Hematopoietic multipotent progenitor cell treated with erythropoietin and hydrocortisone succinate and interleukin-3 and kit ligand, for 17 days (in vitro differentiated cells): ENCODE data around the gene TERT.
"Not testable (repeated sequence)": the region's sequence is repeated elsewhere in the genome, so short reads cannot be mapped to it uniquely, and the experiment has no call there.

Experiments
- DNase-seq: peaks from one replicate; pipeline ENCODE4 v3.0.0-alpha.2; 2015; ENCODE audit warnings: low spot score

TERT gene

GRCh38 chr5:1294206-1294834 is 548 bp downstream of the TERT start:
- no peak for DNase-seq

- no peak for DNase-seq
Measured at GRCh38 chr5:1293416-1294205, 1.3 kb downstream of the TERT start.

- no peak for DNase-seq
Measured at GRCh38 chr5:1292846-1293415, 1.9 kb downstream of the TERT start.

GRCh38 chr5:1292139-1292538 is 2.7 kb downstream of the TERT start:
- DNase-seq: no peak

DNA sequence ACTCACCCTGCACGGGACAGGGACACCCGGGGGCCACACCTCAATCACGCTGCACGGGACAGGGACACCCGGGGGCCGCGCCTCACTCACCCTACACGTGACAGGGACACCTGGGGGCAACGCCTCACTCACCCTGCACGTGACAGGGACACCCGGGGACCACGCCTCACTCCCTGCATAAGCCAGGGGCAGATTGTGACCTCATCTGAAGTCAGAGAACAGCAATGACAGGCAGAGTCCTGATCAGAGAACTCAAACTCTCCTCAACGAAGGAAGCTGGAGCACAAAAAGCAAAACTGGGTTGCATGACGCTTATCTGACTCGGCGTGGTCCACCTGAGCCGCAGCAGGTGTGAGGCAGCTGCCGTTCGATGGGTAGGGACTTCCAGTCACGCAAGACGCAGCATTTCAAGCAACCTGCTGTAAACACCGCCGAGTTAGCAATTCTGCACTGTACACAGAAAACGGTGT is 3.2 kb downstream of the TERT start:
- DNase-seq: no peak

GRCh38 chr5:1290956-1291355 is 3.9 kb downstream of the TERT start:
- not testable (repeated sequence) for DNase-seq

DNA sequence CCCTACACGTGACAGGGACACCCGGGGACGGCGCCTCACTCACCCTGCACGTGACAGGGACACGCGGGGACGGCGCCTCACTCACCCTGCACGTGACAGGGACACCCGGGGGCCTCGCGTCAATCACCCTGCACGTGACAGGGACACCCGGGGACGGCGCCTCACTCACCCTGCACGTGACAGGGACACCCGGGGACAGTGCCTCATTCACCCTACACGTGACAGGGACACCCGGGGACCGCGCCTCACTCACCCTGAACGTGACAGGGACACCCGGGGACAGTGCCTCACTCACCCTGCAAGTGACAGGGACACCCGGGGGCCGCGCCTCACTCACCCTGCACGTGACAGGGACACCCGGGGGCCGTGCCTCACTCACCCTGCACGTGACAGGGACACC is 5.3 kb downstream of the TERT start:
- not testable (repeated sequence) for DNase-seq

DNA sequence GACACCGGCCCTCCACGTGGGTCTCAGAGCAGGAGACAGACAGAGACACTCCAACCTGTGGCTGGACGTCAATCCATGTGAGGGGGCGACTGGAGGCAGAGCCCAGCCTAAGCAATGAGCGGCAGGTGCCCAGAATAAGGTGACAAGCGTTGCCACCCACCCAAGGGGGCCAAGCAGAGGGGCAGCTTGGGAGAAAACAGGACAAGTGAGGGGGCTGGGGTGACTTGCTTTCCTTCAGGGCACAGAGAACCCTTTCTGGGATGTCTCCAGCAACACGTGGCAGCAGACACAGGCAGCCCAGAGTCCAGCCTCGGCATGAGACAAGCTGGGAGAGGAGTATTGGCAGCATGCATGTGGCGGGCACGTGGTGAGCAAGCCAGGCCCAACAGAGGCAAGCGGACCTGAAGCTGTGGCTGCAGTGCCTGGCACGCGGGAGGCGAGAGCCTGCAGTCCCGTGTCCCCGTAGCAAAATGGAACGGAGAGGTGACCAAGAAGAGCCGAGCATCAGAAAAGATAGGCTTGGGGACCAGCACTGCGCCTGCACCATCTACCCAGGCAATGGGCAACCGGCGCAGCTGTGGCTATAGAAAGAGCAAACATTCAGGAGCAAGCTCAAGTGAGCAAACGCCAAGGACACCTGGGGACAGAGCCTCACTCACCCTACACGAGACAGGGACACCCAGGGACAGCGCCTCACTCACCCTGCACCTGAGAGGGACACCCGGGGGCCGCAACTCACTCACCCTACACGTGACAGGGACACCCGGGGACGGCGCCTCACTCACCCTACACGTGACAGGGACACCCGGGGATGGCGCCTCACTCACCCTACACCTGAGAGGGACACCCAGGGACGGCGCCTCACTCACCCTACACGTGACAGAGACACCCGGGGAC is 6.2 kb downstream of the TERT start:
- DNase-seq: no peak

DNA sequence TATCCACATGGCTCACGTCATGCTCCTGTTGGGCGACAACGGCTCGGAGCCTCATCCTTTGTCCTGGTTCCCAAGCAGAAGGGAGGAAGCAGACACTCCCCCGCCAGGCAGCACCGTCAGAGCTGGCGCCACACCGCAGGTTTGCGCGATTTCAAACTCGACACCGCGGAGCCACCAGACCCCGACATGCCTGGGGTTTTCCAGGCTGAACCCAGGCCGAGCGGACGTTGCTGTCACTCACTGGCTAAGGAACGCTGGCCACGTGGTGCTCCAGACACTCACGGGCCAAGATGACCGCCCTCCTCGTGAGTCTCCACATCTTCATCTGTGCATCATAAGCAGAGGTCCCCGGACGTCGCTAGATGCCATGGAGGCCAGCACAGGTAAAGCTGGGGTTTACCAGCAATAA is 9.0 kb downstream of the TERT start:
- DNase-seq: no peak

GRCh38 chr5:1285141-1285540 is 9.7 kb downstream of the TERT start:
- DNase-seq: no peak

DNA sequence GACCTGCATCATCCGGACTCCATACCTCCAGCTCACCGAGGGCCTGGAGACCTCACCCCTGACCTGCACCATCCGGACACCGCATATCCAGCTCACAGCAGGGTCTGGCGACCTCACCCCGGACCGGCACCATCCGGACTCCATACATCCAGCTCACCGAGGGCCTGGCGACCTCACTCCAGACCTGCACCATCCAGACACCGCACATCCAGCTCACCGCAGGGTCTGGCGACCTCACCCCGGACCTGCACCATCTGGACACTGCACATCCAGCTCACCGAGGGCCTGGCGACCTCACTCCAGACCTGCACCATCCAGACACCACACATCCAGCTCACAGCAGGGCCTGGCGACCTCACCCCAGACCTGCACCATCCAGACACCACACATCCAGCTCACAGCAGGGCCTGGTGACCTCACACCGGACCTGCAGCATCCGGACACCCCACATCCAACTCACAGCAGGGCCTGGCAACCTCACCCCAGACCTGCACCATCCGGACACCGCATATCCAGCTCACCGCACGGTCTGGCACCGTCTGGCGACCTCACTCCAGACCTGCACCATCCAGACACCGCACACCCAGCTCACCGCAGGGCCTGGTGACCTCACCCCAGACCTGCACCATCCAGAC is 10.4 kb downstream of the TERT start:
- DNase-seq: not testable (repeated sequence)

- DNase-seq: not testable (repeated sequence)
Measured at GRCh38 chr5:1283729-1284041, 11.2 kb downstream of the TERT start.

GRCh38 chr5:1282993-1283728 is 11.7 kb downstream of the TERT start:
- DNase-seq: not testable (repeated sequence)

DNA sequence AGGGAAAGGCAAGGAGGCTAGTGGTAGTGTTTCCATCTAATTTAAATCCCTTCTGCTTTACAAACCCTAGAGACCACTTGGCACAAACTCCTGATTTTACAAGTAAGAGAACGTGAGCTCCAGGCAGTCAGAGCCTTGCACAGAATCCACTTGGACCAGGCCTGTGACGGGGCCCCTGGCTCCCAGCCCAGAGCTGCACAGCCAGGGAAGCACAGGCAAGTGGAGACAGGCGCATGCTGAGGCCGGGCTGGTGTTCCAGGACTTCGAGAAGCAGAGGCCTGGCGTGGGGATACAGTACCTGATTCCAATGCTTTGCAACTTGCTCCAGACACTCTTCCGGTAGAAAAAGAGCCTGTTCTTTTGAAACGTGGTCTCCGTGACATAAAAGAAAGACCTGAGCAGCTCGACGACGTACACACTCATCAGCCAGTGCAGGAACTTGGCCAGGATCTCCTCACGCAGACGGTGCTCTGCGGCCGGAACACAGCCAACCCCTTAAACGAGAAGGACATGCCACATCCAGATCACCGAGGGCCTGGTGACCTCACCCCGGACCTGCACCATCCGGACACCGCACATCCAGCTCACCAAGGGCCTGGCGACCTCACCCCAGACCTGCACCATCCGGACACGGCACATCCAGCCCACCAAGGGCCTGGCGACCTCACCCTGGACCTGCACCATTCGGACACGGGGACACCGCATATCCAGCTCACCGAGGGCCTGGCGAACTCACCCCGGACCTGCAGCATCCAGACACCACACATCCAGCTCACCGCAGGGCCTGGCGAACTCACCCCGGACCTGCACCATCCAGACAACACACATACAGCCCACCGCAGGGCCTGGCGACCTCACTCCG is 12.5 kb downstream of the TERT start:
- DNase-seq: no peak

DNA sequence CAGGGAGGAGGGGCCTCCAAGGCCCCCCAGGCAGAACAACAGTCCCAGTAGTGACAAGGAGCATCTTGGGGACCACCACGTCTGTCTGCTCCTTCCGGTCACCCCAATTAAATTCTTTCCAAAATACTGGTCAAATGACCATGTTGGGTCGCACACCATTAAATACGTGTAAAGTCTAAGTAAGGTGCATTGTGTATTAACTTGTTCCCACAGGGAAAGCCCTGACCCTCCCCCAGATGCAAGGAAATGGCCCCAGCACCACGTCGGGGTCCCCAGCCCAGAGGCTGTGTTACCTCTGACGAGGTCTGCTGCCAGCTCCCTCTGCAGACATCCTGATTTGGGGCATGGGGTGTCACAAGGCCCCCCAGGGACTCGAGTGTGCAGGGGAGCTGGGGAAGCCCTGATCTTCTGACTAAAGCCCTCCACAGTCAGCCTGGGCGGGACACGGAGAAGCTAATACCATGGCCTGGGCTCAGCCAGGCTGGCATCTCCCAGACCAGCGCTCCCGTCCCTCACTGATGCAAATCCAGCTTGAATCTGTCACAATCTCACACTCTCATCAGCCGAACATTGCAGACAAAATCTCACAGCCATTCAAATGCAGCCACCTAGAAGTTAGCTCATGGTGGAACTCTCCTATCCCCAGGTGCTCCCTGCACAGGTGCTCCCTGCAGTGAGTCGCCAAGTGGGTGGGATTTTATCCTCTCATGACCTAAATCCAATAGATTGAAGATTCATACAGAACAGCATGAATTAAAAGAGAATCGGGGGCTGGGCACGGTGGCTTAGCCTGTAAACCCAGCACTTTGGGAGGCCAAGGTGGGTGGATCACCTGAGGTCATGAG is 13.6 kb downstream of the TERT start:
- DNase-seq: no peak

- no peak for DNase-seq
Measured at GRCh38 chr5:1280177-1281037, 14.5 kb downstream of the TERT start.

- no peak for DNase-seq
Measured at GRCh38 chr5:1279443-1280151, 15.3 kb downstream of the TERT start.
